H9 (cell line): ENCODE results near the gene RALA. TPM values are rescaled to one million over a fixed set of nuclear protein-coding genes. Genes with fewer than 3 reads are reported as not detected.

ENCODE experiments used
- DNase-seq: peaks from one replicate; pipeline ENCODE4 v3.0.0-alpha.2; 2017
- H2AFZ ChIP-seq: one replicate; pipeline ENCODE4 v1.6.1; 2013; ENCODE audit warnings: mild to moderate bottlenecking, low read length, control low read depth, moderate library complexity
- H2AK5ac ChIP-seq: 2 replicates; pipeline ENCODE4 v1.6.1; 2013; ENCODE audit warnings: low read length, control low read depth, mixed read lengths; ENCODE audit not compliant: insufficient read length
- H2BK120ac ChIP-seq: one replicate; pipeline ENCODE4 v1.6.1; 2013; ENCODE audit warnings: low read depth, mild to moderate bottlenecking, low read length, control low read depth, inconsistent platforms; ENCODE audit not compliant: poor library complexity, severe bottlenecking
- H2BK12ac ChIP-seq: 2 replicates; pipeline ENCODE4 v1.6.1; 2013; ENCODE audit warnings: low read length, control low read depth, mixed read lengths, low read depth; ENCODE audit not compliant: insufficient read length
- H2BK15ac ChIP-seq: 2 replicates; pipeline ENCODE4 v1.6.1; 2013; ENCODE audit warnings: low read depth, low read length, control low read depth
- H2BK20ac ChIP-seq: one replicate; pipeline ENCODE4 v1.6.1; 2013; ENCODE audit warnings: low read depth, mild to moderate bottlenecking, low read length, control low read depth, inconsistent platforms; ENCODE audit not compliant: poor library complexity, severe bottlenecking
- H2BK5ac ChIP-seq: 2 replicates; pipeline ENCODE4 v1.6.1; 2013; ENCODE audit warnings: low read length, control low read depth, mixed read lengths; ENCODE audit not compliant: insufficient read length
- H3K14ac ChIP-seq: 2 replicates; pipeline ENCODE4 v1.6.1; 2013; ENCODE audit warnings: low read length, control low read depth; ENCODE audit not compliant: insufficient read depth
- H3K18ac ChIP-seq: 2 replicates; pipeline ENCODE4 v1.6.1; 2013; ENCODE audit warnings: low read depth, mild to moderate bottlenecking, mixed read lengths, low read length, control low read depth; ENCODE audit not compliant: insufficient read length
- H3K23ac ChIP-seq: 2 replicates; pipeline ENCODE4 v1.6.1; 2013; ENCODE audit warnings: low read length, control low read depth, mixed read lengths, low read depth; ENCODE audit not compliant: insufficient read length
- H3K23me2 ChIP-seq: 2 replicates; pipeline ENCODE4 v1.6.1; 2013; ENCODE audit warnings: low read depth, mild to moderate bottlenecking, mixed read lengths, low read length, control low read depth; ENCODE audit not compliant: insufficient read length, poor library complexity, severe bottlenecking
- H3K27ac ChIP-seq: 2 replicates; pipeline ENCODE4 v1.5.1; 2013; ENCODE audit warnings: low read length, control low read depth, mixed read lengths, low read depth; ENCODE audit not compliant: insufficient read length
- H3K27me3 ChIP-seq: 2 replicates; pipeline ENCODE4 v1.6.1; 2013; ENCODE audit warnings: low read length, control low read depth, inconsistent platforms; ENCODE audit not compliant: insufficient read depth
- H3K4ac ChIP-seq: 2 replicates; pipeline ENCODE4 v1.6.1; 2013; ENCODE audit warnings: low read depth, mild to moderate bottlenecking, control low read depth, inconsistent platforms, low read length, moderate library complexity
- H3K4me1 ChIP-seq: 2 replicates; pipeline ENCODE4 v1.6.1; 2013; ENCODE audit warnings: low read length, control low read depth, inconsistent platforms; ENCODE audit not compliant: insufficient read depth
- H3K4me2 ChIP-seq: 2 replicates; pipeline ENCODE4 v1.6.1; 2013; ENCODE audit warnings: low read length, control low read depth, mixed read lengths; ENCODE audit not compliant: insufficient read length, insufficient read depth
- H3K56ac ChIP-seq: 2 replicates; pipeline ENCODE4 v1.6.1; 2013; ENCODE audit warnings: low read depth, mild to moderate bottlenecking, mixed read lengths, low read length, control low read depth; ENCODE audit not compliant: insufficient read length
- H3K79me1 ChIP-seq: 2 replicates; pipeline ENCODE4 v1.6.1; 2013; ENCODE audit warnings: low read depth, mild to moderate bottlenecking, moderate library complexity, low read length, control low read depth, inconsistent platforms; ENCODE audit not compliant: insufficient read depth, poor library complexity, severe bottlenecking
- H3K79me2 ChIP-seq: 2 replicates; pipeline ENCODE4 v1.6.1; 2013; ENCODE audit warnings: low read length, control low read depth, inconsistent platforms; ENCODE audit not compliant: insufficient read depth
- H3K9ac ChIP-seq: 2 replicates; pipeline ENCODE4 v1.6.1; 2013; ENCODE audit warnings: low read length, control low read depth, mixed read lengths; ENCODE audit not compliant: insufficient read length; ENCODE audit errors: extremely low read depth
- H3K9me3 ChIP-seq: one replicate; pipeline ENCODE4 v1.6.1; 2013; ENCODE audit warnings: low read depth, low read length, inconsistent platforms; ENCODE audit not compliant: control insufficient read depth
- H3T11ph ChIP-seq: one replicate; pipeline ENCODE4 v1.6.1; 2013; ENCODE audit warnings: mild to moderate bottlenecking, low read length, control low read depth, inconsistent platforms
- H4K20me1 ChIP-seq: one replicate; pipeline ENCODE4 v1.6.1; 2013; ENCODE audit not compliant: control insufficient read depth, insufficient read length, insufficient read depth
- H4K5ac ChIP-seq: 2 replicates; pipeline ENCODE4 v1.6.1; 2013; ENCODE audit warnings: low read depth, mild to moderate bottlenecking, mixed read lengths, low read length, control low read depth; ENCODE audit not compliant: insufficient read length
- H4K8ac ChIP-seq: replicated peaks from 2 replicates; pipeline ENCODE4 v1.6.1; 2013; ENCODE audit warnings: low read length, control low read depth, mixed read lengths, low read depth; ENCODE audit not compliant: insufficient read length
- H4K91ac ChIP-seq: 2 replicates; pipeline ENCODE4 v1.6.1; 2013; ENCODE audit warnings: low read depth, mild to moderate bottlenecking, moderate library complexity, mixed read lengths, low read length, control low read depth; ENCODE audit not compliant: insufficient read length
- H3K27ac Mint-ChIP-seq, 3 experiments: 2 replicates in 2 of 3; 3 replicates in 1 of 3; pipeline ENCODE4 v1.8.0; 2020 to 2021; ENCODE audit warnings: mixed read lengths in 3 of 3, mild to moderate bottlenecking in 1 of 3, moderate library complexity in 1 of 3
- H3K27me3 Mint-ChIP-seq: 2 replicates; pipeline ENCODE4 v1.8.0; 2021; ENCODE audit warnings: low read depth, mild to moderate bottlenecking, moderate library complexity, mixed read lengths
- H3K36me3 Mint-ChIP-seq, 3 experiments: 2 replicates in 2 of 3; 3 replicates in 1 of 3; pipeline ENCODE4 v1.8.0; 2020 to 2021; ENCODE audit warnings: low read depth in 3 of 3, mixed read lengths in 3 of 3; ENCODE audit not compliant: insufficient read depth in 1 of 3
- H3K4me1 Mint-ChIP-seq, 2 experiments: 2 replicates each; pipeline ENCODE4 v1.8.0; 2020; ENCODE audit warnings: mixed read lengths in 2 of 2
- H3K4me3 Mint-ChIP-seq, 2 experiments: 2 replicates in 1 of 2; 3 replicates in 1 of 2; pipeline ENCODE4 v1.8.0; 2020 to 2021; ENCODE audit warnings: mild to moderate bottlenecking in 2 of 2, mixed read lengths in 2 of 2, moderate library complexity in 1 of 2
- H3K9me3 Mint-ChIP-seq, 2 experiments: 2 replicates in 1 of 2; 3 replicates in 1 of 2; pipeline ENCODE4 v1.8.0; 2020; ENCODE audit warnings: mild to moderate bottlenecking in 2 of 2, mixed read lengths in 2 of 2, moderate library complexity in 1 of 2
- CTCF ChIP-seq: fragments of 200-600 bp; sonication (generic); conservative IDR thresholded peaks from 3 replicates; pipeline ENCODE4 v1.8.0; 2021; ENCODE audit warnings: antibody characterized with exemption, mild to moderate bottlenecking
- whole genome bisulfite sequencing: extraction: QIAGEN DNeasy Blood & Tissue Kit; methylation state at CpG from one replicate; pipeline ENCODE4 v1.1.7; 2013; ENCODE audit warnings: missing lambda C conversion rate, low lambda C conversion rate, mixed read lengths; ENCODE audit not compliant: insufficient read length; ENCODE audit errors: extremely low coverage; 5-methylcytosine and 5-hydroxymethylcytosine counted together
- total RNA-seq: library from RNA; stranded (reverse); gene quantifications from 2 replicates; pipeline ENCODE4 v1.2.1, GENCODE V29; 2021

RALA gene
- total RNA-seq, 1 experiment from 2014 or later, result 57.5 TPM

GRCh38 chr7:39624442-39624807, 1.1 kb downstream of the RALA start:
- no peak for TF ChIP-seq CTCF
- no peak overlapping the region for H2BK120ac ChIP-seq
- WGBS, result no CpG with 5 or more reads among the region's 7 CpGs

More at GRCh38 chr7:39624442-39624807, 1.1 kb downstream of the RALA start:
- H3K9me3 Mint-ChIP-seq, result no peaks in the 10 kb centered on the region
- Histone ChIP-seq H4K8ac (no peak overlapping the region), H3K14ac (no peak overlapping the region), H3K27me3 (no peaks in the 10 kb centered on the region), H3K4ac (no peak overlapping the region), H3T11ph (no peak overlapping the region), H3K18ac (no peak overlapping the region), H4K5ac (no peak overlapping the region), H2BK5ac (no peak overlapping the region), H4K91ac (no peak overlapping the region), H3K56ac (no peak overlapping the region), H3K4me2 (peak overlapping the region; percentile 96), H3K27ac (no peak overlapping the region), H4K20me1 (no peaks in the 10 kb centered on the region), H2BK15ac (no peak overlapping the region), H2BK20ac (no peak overlapping the region), H3K23me2 (peaks cover 10% of the 10 kb centered on the region), H3K4me1 (peaks cover 2% of the 10 kb centered on the region; the same call in 1 of the 2 replicates), H3K79me2 (peaks cover 24% of the 10 kb centered on the region), H2BK12ac (no peak overlapping the region), H3K9me3 (no peaks in the 10 kb centered on the region), H2AK5ac (no peak overlapping the region), H3K9ac (peak overlapping the region; percentile 66), H3K23ac (no peak overlapping the region), H3K79me1 (peaks cover 13% of the 10 kb centered on the region), H2AFZ (no peak overlapping the region)
- DNase-seq, result no peak
- peaks cover 0 to 6% (median 2%) of the 10 kb centered on the region in 3 experiments; a peak in 2 of 7 replicates for H3K36me3 Mint-ChIP-seq
- H3K4me3 Mint-ChIP-seq, result peak overlapping the region; percentile 88 to 93
- no peaks in the 10 kb centered on the region for H3K27me3 Mint-ChIP-seq
- peaks cover 48 to 49% of the 10 kb centered on the region in 2 experiments for H3K4me1 Mint-ChIP-seq
- peak overlapping the region in 2 of 3 experiments; percentile 89; a peak in 1 of 7 replicates for H3K27ac Mint-ChIP-seq
